Hepatocyte (in vitro differentiated cells): ENCODE results near the gene STAP2. TPM values are rescaled to one million over a fixed set of nuclear protein-coding genes. Genes with fewer than 3 reads are reported as not detected.

ENCODE experiments used
- DNase-seq: peaks from one replicate; pipeline ENCODE4 v3.0.0-alpha.2; 2016; ENCODE audit warnings: low spot score
- H2AFZ ChIP-seq: fragments of 200-600 bp; sonication (generic); 2 replicates; pipeline ENCODE4 v1.6.0; 2016; ENCODE audit warnings: antibody characterized with exemption, mild to moderate bottlenecking
- H3K27ac ChIP-seq: fragments of 200-600 bp; sonication (generic); 2 replicates; pipeline ENCODE4 v1.5.1; 2016; ENCODE audit warnings: mild to moderate bottlenecking
- H3K27me3 ChIP-seq: fragments of 200-600 bp; sonication (generic); 2 replicates; pipeline ENCODE4 v1.6.1; 2016
- H3K36me3 ChIP-seq: fragments of 200-600 bp; sonication (generic); replicated peaks from 2 replicates; pipeline ENCODE4 v1.5.1; 2016; ENCODE audit warnings: low read depth; ENCODE audit not compliant: insufficient read depth
- H3K4me1 ChIP-seq: fragments of 200-600 bp; sonication (generic); 2 replicates; pipeline ENCODE4 v1.5.1; 2016; ENCODE audit warnings: mild to moderate bottlenecking, moderate library complexity; ENCODE audit not compliant: insufficient read depth
- H3K4me2 ChIP-seq: fragments of 200-600 bp; sonication (generic); 2 replicates; pipeline ENCODE4 v1.6.0; 2016
- H3K4me3 ChIP-seq: fragments of 200-600 bp; sonication (generic); 2 replicates; pipeline ENCODE4 v1.5.1; 2016; ENCODE audit warnings: mild to moderate bottlenecking
- H3K79me2 ChIP-seq: fragments of 200-600 bp; sonication (generic); 2 replicates; pipeline ENCODE4 v1.6.0; 2017; ENCODE audit warnings: mild to moderate bottlenecking
- H3K9me2 ChIP-seq: fragments of 200-600 bp; sonication (generic); replicated peaks from 2 replicates; pipeline ENCODE4 v1.6.0; 2017; ENCODE audit warnings: mild to moderate bottlenecking; ENCODE audit not compliant: insufficient read depth
- H3K9me3 ChIP-seq: fragments of 200-600 bp; sonication (generic); 2 replicates; pipeline ENCODE4 v1.5.1; 2016; ENCODE audit warnings: low read depth, mild to moderate bottlenecking
- H4K20me1 ChIP-seq: fragments of 200-600 bp; sonication (generic); 2 replicates; pipeline ENCODE4 v1.6.0; 2016; ENCODE audit warnings: mild to moderate bottlenecking; ENCODE audit not compliant: insufficient read depth, poor library complexity, severe bottlenecking
- EZH2 ChIP-seq: fragments of 200-600 bp; sonication (generic); IDR thresholded peaks from 2 replicates; pipeline ENCODE4 v1.6.1; 2016; ENCODE audit warnings: antibody characterized with exemption, mild to moderate bottlenecking, borderline replicate concordance
- EZH2phosphoT487 ChIP-seq: fragments of 200-600 bp; sonication (generic); IDR thresholded peaks from one replicate; pipeline ENCODE4 v1.6.1; 2018; ENCODE audit warnings: antibody characterized with exemption, mild to moderate bottlenecking, low read depth, moderate library complexity; ENCODE audit not compliant: unreplicated experiment, severe bottlenecking
- WGBS: methylation state at CpG from one replicate; pipeline ENCODE4 v1.1.6; 2016; ENCODE audit warnings: low lambda C conversion rate; ENCODE audit errors: missing lambda C conversion rate; 5-methylcytosine and 5-hydroxymethylcytosine counted together
- polyA plus RNA-seq: library from polyadenylated mRNA; unstranded; fragments of >200 nt; fragmentation: Nextera tagmentation; extraction: Ambion mirVana; gene quantifications from 2 replicates; pipeline ENCODE4 v1.2.1, GENCODE V29; 2016
- total RNA-seq: library from RNA; depleted of rRNA; stranded (reverse); fragments of >200 nt; gene quantifications from 2 replicates; pipeline ENCODE4 v1.2.3, GENCODE V29; 2014
- TF ChIP-seq, protein P1 (sequence below): fragments of 200-600 bp; sonication (generic); IDR thresholded peaks from 2 replicates; pipeline ENCODE4 v1.5.1; 2016; ENCODE audit warnings: antibody characterized with exemption, mild to moderate bottlenecking; ENCODE audit not compliant: poor library complexity

The STAP2 gene
- total and polyA plus RNA-seq, 2 experiments from 2014 or later, result 28.1 to 34.4 TPM

DNA sequence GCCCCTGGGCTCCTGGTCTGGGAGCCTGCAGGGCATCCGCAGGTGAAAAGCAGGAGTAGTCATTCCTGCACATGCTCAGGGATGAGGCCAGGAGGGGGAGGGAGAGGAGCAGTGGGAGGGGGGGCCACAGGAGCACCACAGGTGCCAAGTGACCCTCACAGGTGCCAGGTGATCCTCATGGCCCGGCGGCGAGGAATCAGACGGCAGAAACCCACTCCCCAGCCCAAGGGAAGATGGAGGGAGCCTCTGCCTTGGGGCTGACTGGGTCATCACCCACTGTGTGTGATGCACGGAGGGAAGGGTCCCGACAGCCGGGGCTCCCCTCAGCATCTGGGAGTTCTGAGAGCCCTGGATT lies 34.4 kb upstream of the STAP2 start:
- Histone ChIP-seq H3K36me3 (no peaks in the 10 kb centered on the region), H3K27ac (peak overlapping the region; percentile 97), H4K20me1 (peaks cover 36% of the 10 kb centered on the region), H3K4me2 (no peak overlapping the region), H3K4me1 (peaks cover 64% of the 10 kb centered on the region), H3K4me3 (no peak overlapping the region), H3K79me2 (peaks cover 88% of the 10 kb centered on the region), H3K9me2 (no peaks in the 10 kb centered on the region), H2AFZ (no peak overlapping the region), H3K27me3 (no peaks in the 10 kb centered on the region), H3K9me3 (no peaks in the 10 kb centered on the region)
- TF ChIP-seq, protein P1, sequence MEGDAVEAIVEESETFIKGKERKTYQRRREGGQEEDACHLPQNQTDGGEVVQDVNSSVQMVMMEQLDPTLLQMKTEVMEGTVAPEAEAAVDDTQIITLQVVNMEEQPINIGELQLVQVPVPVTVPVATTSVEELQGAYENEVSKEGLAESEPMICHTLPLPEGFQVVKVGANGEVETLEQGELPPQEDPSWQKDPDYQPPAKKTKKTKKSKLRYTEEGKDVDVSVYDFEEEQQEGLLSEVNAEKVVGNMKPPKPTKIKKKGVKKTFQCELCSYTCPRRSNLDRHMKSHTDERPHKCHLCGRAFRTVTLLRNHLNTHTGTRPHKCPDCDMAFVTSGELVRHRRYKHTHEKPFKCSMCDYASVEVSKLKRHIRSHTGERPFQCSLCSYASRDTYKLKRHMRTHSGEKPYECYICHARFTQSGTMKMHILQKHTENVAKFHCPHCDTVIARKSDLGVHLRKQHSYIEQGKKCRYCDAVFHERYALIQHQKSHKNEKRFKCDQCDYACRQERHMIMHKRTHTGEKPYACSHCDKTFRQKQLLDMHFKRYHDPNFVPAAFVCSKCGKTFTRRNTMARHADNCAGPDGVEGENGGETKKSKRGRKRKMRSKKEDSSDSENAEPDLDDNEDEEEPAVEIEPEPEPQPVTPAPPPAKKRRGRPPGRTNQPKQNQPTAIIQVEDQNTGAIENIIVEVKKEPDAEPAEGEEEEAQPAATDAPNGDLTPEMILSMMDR, result no peak
- TF ChIP-seq EZH2phosphoT487, result no peak
- no peak for TF ChIP-seq EZH2
- DNase-seq, result no peak
- WGBS, result 95% methylated on average over 8 of the region's 8 CpGs

DNA sequence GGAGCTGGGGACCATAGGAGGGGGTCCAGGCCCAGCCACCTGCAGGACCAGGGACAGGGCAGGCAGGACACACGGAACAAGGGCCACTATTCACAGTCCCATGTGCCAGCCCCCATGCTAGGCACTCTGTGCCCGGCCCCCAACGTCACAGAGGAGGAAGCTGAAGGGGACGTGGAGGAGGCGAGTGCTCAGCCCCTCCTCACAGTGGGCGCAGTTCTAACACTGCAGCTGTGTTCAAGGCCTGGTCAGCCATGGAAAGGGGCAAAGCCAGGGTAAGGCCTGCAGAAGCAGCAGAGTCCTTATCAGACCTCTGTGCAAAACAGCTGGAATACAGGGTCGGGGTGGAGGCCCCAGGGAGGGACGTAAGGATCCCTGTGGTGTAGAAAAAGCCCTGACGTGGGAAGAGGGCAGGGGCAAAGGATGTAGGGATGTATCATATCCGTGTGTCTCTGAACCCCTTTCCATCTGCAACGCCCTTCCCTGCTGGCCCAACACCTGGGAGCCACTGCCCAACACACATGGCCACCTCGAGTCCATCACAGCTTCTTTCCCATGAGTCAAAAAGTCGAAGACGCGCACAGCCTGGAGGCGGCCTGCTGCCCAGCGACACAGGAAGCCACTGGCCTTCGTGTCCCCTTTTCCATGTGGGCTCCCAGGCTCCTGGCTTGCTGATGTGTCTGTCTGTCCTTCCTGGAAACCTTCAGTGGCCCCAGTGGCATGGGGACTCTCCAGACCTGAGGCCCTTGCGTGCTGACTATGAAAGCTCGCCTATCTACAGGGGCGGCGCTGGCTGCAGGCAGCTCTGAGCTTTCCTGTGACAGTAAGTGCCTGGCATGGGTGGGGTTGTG lies 33.8 kb upstream of the STAP2 start:
- Histone ChIP-seq H3K36me3 (no peaks in the 10 kb centered on the region), H3K79me2 (peaks cover 88% of the 10 kb centered on the region), H3K4me2 (no peak overlapping the region), H2AFZ (no peak overlapping the region), H3K9me3 (no peaks in the 10 kb centered on the region), H4K20me1 (peaks cover 30% of the 10 kb centered on the region), H3K4me1 (peaks cover 62% of the 10 kb centered on the region), H3K4me3 (no peak overlapping the region), H3K27me3 (no peaks in the 10 kb centered on the region), H3K27ac (peak overlapping the region; percentile 97), H3K9me2 (no peaks in the 10 kb centered on the region)
- 94% methylated on average over 22 of the region's 22 CpGs for WGBS
- TF ChIP-seq, protein P1, result no peak
- no peak for TF ChIP-seq EZH2phosphoT487
- no peak for TF ChIP-seq EZH2
- no peak for DNase-seq

DNA sequence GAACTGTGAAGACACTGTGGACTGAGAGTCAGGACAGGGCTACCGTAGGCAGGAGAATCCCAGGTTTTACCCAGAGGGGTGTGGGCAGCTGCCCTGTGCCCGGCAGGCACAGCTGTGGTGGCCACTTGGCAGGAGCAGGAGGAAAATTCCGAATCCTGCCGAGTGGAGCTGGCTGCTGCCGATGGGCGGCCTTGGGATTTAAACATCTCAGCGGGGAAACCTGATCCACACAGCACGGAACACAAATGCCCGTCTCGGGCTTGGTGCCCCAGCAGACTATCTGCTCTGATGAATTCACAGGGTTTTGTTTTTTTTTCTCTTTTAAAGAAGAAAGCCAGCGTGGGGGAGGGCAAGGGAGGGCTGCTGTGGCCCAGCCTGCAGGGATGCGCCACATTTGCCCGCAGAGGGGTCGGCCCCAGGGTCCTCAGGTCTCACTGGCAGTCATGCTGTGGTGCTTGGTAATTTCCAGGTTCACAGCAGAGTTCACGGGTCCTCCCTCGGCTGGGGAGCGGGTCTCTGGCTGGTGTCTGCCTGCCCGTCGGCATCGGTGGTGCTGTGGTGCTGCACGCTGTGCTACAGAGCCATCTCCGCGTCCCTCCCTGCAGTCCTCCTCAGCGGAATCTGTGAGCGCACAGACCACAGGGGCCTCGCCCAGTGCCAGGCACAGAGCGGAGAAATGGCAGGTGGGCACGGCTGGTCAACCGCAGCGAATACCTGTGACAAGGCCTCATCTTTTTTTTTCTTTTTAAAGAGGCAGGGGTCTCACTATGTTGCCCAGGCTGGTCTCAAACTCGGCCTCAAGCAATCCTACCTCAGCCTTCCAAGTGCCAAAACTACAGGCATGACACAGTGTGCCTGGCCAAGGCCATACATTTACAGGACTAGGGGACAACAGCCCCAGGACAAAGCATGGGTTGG lies 32.9 kb upstream of the STAP2 start:
- WGBS, result 90% methylated on average over 31 of the region's 31 CpGs
- no peaks in the 10 kb centered on the region for H3K27me3 ChIP-seq
- no peak overlapping the region for H3K4me2 ChIP-seq
- no peak overlapping the region for H3K4me3 ChIP-seq
- peaks cover 55% of the 10 kb centered on the region for H3K4me1 ChIP-seq
- no peaks in the 10 kb centered on the region for H3K9me2 ChIP-seq
- no peaks in the 10 kb centered on the region for H3K36me3 ChIP-seq
- H3K79me2 ChIP-seq, result peaks cover 87% of the 10 kb centered on the region
- H4K20me1 ChIP-seq, result peaks cover 30% of the 10 kb centered on the region
- peak overlapping the region; percentile 51 for H3K27ac ChIP-seq
- TF ChIP-seq, protein P1, result no peak
- TF ChIP-seq EZH2phosphoT487 (no peak), EZH2 (no peak)
- no peak for DNase-seq
- H3K9me3 ChIP-seq, result no peaks in the 10 kb centered on the region
- no peak overlapping the region for H2AFZ ChIP-seq
